NCI-H1930 (cell line): ENCODE measurements around the gene ARAP1.

Experiments used
- DNase-seq, 2 experiments: peaks; one replicate each; lab custom pipeline; 2025; lab: John Stamatoyannopoulos, UW

ARAP1 gene

DNA sequence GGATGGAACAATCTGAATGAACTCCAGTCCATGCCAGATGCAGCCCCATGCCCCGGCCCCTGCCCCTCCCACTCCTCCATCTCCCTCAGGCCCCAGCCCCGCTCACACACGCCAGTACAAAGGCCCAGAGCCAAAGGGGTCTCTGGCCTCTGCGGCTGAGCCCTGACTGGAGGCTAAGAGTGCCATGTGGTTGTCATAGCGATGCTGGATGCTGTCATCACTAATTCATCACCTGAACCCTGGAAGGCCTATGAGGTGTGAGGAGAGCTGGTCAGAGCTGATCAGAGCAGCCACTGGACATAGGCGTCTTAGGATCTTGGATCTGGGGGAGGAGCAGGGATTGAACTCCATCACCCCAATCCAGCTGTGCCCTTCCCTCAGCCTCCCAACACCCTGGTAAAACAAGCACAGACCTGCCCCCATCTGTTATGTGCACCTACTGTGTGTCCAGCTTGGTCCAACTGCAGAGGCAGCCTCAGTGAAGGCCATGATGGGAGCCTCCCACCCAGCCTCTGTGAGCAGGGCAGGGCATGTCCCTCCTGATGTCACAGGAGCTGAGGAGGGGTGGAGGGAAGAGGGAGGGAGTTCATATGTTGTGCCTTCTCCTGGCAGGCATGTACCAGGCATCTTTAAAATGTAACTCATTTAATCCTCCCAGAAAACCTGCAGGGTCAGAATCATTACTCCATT, 94.7 kb downstream of the ARAP1 start:
- DNase-seq, result no peak

DNA sequence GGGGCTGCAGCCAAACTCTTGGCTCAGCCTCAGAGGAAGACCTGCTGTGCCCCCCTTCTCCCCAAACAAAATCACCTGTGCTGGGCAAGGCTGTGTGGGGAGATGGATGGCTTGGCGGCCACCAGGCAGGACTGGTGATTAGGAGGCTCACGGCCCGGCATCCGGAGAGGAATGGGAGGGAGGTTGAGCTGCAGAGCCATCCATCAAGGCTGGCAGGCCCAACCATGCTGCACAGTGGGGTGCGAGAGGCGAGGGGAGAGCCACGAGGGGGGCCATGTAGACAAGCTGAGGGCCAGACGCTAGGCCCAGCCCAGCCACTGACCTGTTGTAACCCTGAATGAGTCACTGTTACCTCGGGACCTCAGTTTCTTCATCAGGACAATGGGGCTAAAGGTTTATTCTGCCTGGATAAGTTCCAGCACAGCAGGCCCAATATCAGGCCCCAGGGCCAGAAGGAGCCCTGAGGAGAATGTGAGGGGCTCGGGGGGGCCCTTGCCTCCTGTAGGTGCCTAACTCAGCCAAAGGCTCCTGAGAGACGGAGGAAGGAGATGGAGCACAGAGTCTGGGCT, 96.2 kb downstream of the ARAP1 start:
- no peak for DNase-seq

DNA sequence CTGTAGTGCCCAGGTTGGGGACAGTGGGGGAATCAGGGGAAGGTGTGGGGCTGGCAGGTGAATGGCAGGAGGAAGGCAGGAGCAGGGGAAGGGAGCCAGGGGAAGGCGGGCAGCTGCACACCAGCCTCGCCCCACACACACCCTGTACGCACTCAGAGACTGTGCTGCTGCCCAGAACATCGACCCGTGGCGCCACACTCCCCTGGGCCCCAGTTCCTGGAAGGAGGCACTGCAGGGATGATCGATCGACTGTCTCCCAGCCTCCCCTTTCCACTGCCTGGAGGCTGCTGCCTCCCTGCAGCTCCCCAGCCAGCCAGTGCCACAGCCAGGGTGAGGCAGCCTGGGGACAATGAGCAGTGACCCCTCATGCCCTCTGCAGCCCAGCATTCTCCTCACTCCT, 97.2 kb downstream of the ARAP1 start:
- DNase-seq, result no peak

DNA sequence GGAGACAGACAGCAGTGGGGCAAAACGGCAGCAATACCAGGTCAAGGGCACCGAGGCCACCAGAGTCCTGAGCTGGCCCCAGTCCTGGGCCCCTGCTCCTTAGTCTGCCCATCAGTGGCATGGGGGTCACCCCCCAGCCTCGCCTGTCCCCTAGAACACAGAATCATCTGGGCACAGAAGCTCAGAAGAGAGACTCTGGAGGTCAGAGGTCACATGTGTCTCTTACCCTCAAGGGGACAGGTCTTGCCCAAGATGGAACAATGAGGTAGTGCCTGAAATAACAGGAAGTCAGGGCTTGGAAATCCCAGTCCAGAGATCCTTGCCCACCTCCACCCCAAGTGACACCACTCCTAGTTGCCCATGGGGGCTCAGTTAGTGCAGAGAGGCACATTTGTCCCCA, 98.6 kb downstream of the ARAP1 start:
- DNase-seq, result no peak

DNA sequence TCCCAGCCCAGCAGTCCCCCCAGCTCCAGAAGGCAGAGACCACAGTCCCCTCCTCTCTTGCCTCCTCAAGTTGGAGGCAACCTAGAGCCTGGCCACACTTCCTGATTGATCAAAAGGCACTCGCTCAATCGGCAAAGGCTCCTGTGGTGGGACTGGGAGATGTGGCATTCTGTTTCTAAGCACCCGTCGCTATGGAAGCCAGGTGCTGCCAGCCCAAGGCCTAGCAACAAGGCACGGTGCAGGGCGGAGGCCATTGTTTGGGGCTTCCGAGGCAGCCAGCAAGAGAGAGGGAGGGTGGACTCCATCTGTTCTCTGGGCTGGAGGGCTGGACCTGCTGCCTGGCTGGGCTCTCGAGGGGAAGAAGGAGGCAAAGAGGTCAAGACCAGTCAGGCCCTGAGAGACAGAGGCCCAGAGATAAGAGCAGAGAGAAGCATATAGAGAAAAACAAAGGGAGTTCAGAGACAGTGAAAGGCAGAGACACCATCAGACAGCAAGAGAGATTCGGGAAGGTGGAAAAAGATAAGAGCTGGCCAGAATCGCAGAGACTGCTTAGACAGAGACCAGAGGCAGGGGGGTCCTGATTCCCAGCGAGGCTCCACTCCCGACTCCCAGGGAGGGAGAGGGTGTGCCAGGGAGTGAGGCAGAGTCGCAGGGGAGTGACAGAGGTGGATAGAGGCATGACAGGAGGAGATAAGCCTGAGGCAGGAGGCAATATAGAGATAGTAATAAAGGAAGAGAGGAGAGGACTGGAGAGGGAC, 99.2 kb downstream of the ARAP1 start:
- peak in 1 of 2 experiments; percentile 7 for DNase-seq

DNA sequence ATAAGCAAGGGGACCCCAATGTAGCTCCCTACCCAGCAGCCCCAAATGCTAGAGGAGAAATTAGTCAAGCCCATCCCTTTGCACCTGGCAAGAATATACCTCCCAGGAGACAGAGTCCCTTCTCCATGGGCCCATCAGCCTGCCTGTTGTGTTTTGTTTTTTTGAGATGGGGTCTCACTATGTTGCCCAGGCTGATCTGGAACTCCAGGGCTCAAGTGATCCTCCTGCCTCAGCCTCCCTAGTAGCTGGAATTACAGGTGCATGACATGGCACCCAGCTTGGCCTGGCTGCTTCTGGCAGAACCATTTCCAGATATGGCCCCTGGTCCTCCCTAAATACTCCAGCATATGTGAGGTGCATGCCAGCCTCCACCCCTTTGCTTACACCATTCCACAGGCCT, 100.1 kb downstream of the ARAP1 start:
- DNase-seq, result no peak

DNA sequence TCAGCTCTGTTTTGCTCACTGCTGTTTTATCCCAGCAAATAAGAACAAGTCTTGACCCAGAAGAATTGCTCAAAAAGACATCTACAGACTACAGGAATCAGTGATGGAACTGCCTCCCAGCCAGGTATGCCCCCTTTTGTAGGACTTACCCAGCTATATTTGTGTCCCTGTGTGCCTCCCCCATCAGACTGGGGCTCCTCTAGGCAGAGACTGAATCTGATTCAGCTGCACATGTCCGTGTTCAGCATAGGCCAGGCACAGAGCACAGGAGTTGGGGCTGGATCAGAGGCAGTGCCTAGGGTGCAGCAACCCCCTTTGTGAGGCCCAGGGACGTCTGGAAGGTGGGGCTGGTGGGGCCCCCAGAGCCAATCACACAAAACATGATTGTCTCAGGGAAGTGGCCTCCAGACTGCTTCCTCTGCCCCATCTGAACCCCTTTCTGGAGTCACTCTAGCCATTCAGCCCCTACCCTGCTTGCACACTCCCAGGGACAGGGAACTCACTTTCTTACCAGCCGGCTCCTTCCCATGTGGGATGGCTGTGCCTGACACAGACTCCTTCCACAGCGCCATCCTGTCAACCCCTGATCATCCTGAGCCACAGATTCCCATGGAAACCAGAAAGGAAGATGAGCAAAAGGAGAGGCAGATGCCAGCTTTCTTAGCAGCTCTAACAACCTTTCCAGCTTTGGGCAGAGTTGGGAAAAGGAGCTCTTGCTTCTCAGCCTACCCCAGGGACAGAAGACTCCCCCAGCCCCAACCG, 102.8 kb downstream of the ARAP1 start:
- no peak for DNase-seq

DNA sequence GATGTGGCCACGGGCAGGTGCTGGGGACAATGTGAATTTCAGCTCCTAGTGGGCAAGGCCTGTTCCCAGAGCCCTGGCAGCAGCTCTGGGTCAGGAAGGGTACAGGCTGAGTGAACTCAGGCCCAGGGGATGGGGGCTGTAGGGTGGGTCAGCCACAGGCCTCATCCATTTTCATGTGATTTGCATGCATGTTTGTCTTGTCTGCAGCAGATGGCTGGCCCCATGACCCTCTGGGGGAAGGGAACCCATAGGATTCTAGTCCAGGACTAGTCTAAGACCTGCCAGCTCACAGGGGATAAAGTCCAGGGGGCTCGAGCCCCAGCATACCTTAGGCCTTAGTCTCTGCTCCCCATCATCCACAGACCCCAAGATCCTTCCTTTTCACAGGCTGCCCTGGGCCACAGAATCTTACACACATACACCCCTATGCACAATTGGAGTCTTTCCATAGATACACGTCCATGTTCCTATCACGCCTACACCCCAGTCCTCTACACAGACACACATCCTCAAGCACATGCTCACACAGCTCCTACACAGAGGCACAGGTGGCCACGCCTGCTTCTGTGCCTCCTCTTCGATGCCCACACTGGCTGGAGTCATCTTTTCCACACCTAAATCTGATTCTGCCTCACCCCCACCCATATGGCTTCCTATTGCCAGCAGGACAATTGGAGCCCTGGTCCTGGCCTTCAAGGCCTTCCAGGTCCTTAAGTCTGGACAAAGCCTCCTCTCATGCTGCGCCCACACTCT, 103.6 kb downstream of the ARAP1 start:
- no peak for DNase-seq

DNA sequence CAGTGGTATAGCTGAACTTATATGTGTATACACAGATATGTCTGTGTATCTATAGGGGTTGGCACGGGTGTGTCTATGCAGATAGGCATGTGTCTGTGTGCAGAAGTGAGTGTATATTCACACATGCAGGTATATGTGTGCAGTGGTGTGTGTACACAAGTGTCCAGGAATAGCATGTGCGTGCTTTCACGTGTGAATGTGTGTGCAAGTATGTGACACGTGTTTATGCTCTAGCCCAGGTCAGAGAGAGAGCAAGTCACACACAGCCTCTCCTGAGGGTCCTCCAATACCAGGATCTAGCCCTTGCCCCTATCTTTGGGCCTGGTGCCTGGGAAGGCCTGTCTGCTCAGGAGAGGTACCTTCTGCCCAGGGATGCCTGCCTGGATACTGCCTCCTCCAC, 104.3 kb downstream of the ARAP1 start:
- DNase-seq, result no peak

DNA sequence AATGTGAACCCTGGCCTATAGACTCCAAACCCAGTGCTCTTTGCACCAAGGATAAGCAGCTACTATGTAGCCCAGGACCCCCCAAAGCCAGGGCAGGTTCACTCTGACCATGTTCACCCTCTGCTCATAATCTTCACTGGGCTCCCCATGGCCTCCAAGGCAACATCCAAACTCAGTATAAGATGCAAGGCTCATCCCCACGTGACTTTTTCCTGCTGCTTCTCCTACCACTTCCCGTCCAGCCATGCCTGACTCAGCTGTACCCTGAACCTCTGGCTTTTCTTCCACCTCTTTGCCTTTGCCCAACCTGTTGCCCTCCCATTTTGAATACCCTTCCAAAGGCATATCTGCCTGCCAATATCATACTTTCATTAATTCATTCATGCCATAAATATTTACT, 105.7 kb downstream of the ARAP1 start:
- DNase-seq, result no peak

DNA sequence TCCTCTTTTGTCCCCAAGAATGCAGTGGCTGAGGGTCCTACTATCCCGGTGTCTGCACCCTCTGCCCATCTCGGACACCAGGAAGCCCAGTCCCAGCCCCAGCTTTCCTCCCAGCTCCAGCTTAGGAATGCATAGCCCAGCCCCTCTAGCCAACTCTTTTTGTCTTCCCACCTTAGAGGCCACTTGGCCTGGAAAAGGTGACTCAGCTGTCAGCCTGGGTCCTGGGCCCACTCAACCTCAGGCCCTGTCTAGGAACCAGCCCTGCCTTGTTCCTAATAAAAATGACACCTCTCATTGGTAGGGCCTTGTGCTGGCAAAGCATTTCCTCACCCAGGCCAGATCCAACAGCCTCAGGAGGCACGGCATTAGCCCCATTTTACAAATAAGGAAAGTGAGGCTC, 106.2 kb downstream of the ARAP1 start:
- DNase-seq, result no peak

DNA sequence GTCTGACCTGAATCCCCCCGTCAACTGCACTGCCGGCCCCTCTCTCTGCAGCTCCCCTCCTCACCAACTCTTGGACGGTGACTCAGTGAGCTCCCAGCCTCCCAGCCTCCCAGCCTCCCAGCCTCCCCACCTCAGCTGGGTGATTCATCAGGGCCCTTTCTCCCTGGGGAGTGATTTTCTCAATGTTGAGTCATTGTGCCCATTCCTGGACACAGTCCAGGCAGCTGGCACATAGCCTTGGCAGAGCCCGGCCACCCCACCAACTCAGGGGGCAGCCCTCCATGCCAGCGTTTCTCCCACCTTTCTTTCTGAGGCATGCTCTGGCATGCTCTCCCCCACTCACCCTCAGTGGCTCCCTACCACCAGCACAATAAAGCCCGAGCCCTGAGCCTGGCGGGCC, 108.7 kb downstream of the ARAP1 start:
- DNase-seq, result no peak

DNA sequence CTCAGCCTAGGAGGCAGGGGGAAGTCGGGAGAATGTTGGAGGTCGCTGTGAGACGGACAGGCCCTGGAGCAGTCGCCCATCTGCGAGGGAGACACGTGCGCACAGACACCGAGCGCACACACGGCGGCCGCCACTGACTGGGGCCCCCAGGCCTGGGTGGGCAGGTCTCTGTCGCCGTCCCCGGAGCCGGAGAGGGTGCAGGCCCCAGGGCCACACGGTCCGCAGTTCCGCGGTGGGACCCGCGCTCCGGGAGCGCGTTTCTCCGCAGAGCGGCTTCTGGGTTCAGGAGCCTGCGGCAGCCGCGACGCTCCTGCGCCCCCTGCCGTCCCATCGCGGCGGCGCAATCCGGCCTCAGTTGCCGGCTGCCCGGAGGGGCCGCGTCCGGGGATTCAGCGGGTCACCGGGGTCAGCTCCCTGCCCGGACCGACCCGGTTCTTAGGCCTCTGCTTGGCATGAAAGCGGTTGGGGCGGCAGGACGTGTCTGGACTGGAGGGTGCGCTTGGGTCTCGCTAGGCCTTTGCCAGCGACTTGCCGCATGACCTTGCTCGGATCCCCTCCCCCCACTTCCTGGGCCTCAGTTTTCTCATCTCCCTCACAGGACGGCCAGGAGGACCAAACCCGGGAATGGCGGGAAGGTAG, 109.2 kb downstream of the ARAP1 start:
- DNase-seq, result peak; percentile 14 to 43

DNA sequence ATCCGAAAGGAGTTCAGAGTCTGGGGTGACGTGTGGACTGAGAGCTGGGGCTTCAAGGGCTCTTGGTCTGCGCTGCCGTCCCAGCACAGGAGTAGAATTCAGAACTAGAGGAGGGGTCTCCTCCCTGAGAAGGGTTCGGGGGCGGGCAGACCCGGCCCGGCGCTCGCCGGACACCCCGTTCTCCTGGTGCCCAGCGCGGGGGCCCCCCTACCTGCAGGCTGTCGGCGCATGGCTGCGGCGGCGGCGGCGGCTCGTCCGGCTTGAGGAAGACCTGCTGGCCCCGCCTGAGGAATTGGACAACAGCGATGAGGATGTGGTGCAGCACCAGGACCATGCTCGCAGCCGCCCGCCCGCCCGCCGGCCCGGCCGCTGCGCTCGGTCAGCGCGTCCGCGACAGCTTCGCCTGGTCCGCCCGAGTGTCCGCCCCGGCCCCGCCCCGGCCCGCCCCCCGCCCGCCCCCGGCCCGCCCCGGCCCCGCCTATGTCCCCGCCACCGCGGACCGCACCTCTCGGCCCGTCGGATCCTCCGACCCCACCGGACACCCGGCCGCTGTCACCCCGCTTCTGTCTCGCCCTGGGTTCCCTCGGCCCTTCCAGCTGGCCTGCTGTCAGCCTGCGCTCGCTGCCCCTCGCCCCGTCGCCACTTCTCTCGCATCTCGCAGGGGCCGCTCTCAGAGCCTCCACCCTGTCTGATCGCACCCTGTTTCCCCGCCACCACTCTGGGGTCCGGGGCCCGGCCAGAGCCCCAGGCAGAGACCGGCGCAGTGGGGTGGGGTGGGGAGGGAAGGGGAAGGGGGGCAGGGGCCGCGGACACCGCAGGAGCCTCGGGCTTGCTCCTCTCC, 109.9 kb downstream of the ARAP1 start:
- no peak for DNase-seq

DNA sequence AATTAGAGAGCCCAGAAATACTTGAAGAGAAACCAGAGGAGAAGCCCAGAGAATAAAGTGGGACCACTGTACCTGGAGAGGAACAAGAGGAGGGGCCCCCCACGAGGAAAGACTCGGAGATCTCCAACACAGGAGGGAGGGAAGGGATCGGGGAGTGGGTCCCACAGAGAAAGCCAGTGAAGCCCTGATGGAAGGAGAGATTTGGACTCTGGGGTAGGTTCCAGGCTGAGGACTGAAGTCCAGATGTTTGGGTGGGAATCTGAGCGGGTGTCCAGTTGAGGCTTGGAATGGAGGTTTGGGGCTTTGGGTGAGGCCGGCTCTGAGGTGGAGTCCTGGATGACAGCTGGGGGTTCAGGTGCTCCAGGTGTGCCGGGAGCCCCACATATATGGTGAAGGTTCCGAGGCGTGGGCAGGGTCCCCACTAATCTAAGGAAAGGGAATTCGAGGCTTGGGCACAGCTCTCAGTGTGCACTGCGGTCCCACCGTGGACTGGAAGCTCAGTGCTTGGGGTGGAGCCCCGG, 110.6 kb downstream of the ARAP1 start:
- DNase-seq, result no peak

DNA sequence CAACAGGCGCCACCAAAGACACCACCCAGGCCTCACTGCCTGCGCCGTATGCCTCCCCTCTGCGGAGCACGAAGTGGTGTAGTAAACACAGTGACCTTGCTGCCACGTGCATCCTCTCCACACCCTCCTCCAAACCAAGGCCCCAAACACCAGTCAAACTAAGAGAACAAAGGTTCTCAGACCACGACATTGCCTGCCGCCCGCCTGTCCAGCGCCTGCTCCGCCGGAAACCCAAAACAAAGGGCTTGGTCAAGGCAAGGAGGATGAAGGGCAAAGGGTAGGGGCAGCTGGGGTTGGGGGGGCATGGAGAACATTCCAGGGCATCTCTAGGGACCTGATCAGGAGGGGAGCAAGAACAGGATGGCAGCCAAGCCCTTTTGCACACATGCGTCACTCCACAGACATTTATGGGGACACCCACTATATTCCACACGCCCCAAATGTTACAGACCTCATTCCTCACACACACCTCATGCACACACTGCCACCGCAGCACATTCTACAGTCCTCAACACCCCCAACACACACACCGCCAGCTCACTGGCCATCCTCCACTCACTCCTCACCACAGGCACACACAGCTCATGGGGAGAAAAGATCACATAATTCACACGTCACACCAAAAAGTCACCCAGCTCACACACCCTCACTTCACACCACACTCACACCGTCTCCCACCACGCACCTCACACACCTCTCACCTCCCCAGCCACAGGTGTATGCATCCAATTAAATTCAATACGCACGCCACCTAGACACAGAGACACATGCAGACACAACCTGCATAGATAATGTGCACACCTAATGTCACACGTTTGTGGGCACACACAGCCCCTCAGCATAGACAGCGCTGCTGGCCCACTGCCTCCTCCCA, 112.5 kb downstream of the ARAP1 start:
- no peak for DNase-seq

DNA sequence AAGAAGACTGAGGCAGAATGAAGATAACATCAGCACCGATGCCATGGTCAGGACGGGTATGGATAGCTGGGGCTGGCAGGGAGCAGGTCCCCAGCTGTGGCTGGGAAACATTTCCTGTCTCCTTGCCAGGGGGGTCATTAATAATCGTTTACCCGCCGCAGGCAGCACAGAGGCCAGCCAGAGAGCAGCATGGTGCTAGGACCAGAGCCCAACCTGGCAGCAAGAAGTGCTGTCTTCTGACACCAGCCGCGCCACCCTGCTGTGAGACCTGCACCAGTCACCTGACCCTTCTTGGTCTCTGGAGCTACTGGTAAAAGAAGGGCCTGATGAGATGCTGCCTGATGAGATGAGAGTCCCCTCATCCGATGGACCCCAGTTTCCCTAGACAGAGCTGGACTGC, 114.3 kb downstream of the ARAP1 start:
- DNase-seq, result no peak

DNA sequence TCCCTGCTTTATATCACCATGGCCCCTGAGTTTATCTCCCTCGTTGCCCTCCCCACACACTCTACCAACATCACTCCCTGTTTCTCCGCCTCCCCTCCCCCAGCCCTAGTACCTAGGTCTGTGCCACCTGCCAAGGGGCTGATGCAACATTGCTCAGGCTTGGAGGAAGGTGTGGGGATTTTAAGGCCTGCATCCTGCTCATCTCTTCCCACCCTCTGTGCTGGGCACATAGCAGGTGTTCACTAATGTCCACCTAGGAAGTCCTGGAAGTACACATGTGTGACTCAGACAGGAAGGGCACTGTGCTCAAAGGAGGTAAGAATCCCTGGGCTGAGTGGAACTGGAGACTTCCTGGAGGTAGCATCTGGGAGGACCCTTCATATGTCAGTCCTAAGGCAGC, 115.0 kb downstream of the ARAP1 start:
- DNase-seq, result no peak

DNA sequence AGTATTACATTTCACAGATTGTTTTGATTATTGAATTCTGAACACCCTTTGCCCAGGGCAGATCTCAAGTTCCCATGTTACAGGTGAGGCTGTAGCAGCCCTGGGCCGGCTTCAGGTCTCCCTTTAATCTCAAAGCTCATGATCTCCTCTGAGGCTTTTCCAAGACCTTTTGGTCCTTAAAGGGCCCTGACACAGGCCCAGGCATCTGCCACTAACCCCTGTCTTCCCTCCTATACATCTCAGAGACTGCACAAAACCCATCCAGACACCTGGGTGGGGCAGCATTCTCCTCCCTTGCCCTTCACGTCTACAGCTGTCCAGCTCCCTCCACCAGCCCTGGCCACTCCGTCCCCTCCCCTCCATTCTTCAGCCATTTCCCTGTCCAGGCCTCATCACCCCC, 115.8 kb downstream of the ARAP1 start:
- no peak for DNase-seq
